ENCODE results near the gene ETS2. TPM values are rescaled to one million over a fixed set of nuclear protein-coding genes. Genes with fewer than 3 reads are reported as not detected.

The ETS2 gene
- total and polyA plus RNA-seq, 10 of the 15 experiments (the other 5 are each of a cell fraction or from before 2014, with no cell fraction given) = 0.52 to 8.6 (median 3.8) TPM

DNA sequence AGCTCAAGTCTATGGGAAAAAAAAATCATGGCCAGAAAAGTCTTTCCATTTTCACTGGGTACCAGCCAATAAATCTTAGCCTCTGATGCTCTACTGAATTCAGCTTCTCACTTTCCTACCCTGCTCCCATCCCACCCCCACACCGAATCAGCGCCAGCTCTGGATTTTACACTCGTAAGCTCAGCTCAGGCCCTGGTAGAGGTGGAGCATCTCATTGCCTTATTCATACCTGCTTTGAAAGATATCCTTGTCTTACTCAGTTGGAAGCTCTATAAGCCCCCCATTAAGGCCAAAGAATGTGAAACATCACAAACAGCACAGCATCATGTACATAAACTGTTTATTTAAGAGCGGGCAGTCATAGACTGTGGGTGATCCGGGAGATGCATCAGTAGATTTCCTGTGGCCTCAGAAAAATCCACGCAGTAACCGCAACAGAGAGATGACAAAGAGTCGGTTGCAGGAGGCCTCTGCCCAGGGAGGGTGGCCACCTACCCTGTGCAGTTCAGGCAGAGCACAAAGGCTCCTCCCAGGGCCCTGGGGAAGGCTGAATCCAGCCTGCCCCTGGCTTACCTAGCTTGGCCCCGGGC is 36.4 kb upstream of the ETS2 start:
- no peak overlapping the region for H3K4me3 ChIP-seq
- H3K36me3 ChIP-seq (ENCODE audit: control insufficient read depth in 2 of 2, insufficient read depth in 2 of 2, low read length in 1 of 2) = no peaks in the 10 kb centered on the region
- H2AFZ ChIP-seq (ENCODE audit: control insufficient read depth, low read depth, low read length) = no peak overlapping the region
- peaks cover 14% of the 10 kb centered on the region for H3K4me1 ChIP-seq (ENCODE audit: control insufficient read depth, insufficient read depth, low read length)
- H3K79me2 ChIP-seq (ENCODE audit: control insufficient read depth, insufficient read depth, low read length) = no peaks in the 10 kb centered on the region
- no peaks in the 10 kb centered on the region for H4K20me1 ChIP-seq (ENCODE audit: control insufficient read depth, insufficient read depth)
- in situ Hi-C loops (cut with MboI) = no loop called here
- RAD21 ChIA-PET (ENCODE audit: unreplicated experiment) = interaction anchor here (0.9 kb wide), 1 partner anchor 13 kb away, joined by 3 read pairs; no protein-coding TSS in a partner anchor
- no peaks in the 10 kb centered on the region for H3K27me3 ChIP-seq (replicated peaks in 1 of 2; ENCODE audit: control insufficient read depth in 2 of 2, insufficient read depth in 2 of 2, low read length in 1 of 2)
- ATAC-seq (no peak), FAIRE-seq (no peak), DNase-seq (ENCODE audit: low read depth, low spot score) (no peak)
- CTCF ChIA-PET = interaction anchor here (0.9 to 1.0 kb wide), 2 partner anchors 8 to 431 kb away, joined by 3 read pairs; no protein-coding TSS in a partner anchor
- no TSS peak for BruUV-seq (replicated peaks)
- POLR2A ChIA-PET = no interaction called here
- intact Hi-C loops (cut with micrococcal nuclease; ENCODE audit: unreplicated experiment) = no loop called here
- SMC1A ChIA-PET (ENCODE audit: uncharacterized antibody, unreplicated experiment) = interaction anchor here (1.0 to 1.7 kb wide), 5 partner anchors 8 to 38 kb away, joined by 3 to 7 read pairs (median 4); no protein-coding TSS in a partner anchor
- TF ChIP-seq ZNF384 (IDR thresholded peaks at IDR 0.05; ENCODE audit: borderline replicate concordance, low read depth, low read length) = no peak
- TF ChIP-seq MXI1 (IDR thresholded peaks at IDR 0.05; ENCODE audit: low read depth, low read length) = no peak
- TF ChIP-seq SREBF1 (IDR thresholded peaks at IDR 0.05; ENCODE audit: low read length) = no peak
- TF ChIP-seq YBX1 (IDR thresholded peaks at IDR 0.05) = no peak
- no peak for TF ChIP-seq TBL1XR1 (IDR thresholded peaks at IDR 0.05; ENCODE audit: low read depth, low read length)
- TF ChIP-seq NBN (IDR thresholded peaks at IDR 0.05) = no peak
- TF ChIP-seq GABPA (IDR thresholded peaks at IDR 0.05; ENCODE audit: low read depth) = no peak
- TF ChIP-seq RB1 (IDR thresholded peaks at IDR 0.05; ENCODE audit: borderline replicate concordance) = no peak
- TF ChIP-seq FOXK2 (IDR thresholded peaks at IDR 0.05) = no peak
- TF ChIP-seq, protein P1, sequence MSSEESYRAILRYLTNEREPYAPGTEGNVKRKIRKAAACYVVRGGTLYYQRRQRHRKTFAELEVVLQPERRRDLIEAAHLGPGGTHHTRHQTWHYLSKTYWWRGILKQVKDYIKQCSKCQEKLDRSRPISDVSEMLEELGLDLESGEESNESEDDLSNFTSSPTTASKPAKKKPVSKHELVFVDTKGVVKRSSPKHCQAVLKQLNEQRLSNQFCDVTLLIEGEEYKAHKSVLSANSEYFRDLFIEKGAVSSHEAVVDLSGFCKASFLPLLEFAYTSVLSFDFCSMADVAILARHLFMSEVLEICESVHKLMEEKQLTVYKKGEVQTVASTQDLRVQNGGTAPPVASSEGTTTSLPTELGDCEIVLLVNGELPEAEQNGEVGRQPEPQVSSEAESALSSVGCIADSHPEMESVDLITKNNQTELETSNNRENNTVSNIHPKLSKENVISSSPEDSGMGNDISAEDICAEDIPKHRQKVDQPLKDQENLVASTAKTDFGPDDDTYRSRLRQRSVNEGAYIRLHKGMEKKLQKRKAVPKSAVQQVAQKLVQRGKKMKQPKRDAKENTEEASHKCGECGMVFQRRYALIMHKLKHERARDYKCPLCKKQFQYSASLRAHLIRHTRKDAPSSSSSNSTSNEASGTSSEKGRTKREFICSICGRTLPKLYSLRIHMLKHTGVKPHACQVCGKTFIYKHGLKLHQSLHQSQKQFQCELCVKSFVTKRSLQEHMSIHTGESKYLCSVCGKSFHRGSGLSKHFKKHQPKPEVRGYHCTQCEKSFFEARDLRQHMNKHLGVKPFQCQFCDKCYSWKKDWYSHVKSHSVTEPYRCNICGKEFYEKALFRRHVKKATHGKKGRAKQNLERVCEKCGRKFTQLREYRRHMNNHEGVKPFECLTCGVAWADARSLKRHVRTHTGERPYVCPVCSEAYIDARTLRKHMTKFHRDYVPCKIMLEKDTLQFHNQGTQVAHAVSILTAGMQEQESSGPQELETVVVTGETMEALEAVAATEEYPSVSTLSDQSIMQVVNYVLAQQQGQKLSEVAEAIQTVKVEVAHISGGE (CRISPR knock-in tag; IDR thresholded peaks at IDR 0.05) = no peak
- no peak for TF ChIP-seq NFYB (IDR thresholded peaks at IDR 0.05; ENCODE audit: insufficient read depth, low read depth, low read length)
- no peak for TF ChIP-seq NFIC (IDR thresholded peaks at IDR 0.05; ENCODE audit: low read depth, low read length)
- TF ChIP-seq, protein P2, sequence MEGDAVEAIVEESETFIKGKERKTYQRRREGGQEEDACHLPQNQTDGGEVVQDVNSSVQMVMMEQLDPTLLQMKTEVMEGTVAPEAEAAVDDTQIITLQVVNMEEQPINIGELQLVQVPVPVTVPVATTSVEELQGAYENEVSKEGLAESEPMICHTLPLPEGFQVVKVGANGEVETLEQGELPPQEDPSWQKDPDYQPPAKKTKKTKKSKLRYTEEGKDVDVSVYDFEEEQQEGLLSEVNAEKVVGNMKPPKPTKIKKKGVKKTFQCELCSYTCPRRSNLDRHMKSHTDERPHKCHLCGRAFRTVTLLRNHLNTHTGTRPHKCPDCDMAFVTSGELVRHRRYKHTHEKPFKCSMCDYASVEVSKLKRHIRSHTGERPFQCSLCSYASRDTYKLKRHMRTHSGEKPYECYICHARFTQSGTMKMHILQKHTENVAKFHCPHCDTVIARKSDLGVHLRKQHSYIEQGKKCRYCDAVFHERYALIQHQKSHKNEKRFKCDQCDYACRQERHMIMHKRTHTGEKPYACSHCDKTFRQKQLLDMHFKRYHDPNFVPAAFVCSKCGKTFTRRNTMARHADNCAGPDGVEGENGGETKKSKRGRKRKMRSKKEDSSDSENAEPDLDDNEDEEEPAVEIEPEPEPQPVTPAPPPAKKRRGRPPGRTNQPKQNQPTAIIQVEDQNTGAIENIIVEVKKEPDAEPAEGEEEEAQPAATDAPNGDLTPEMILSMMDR (IDR thresholded peaks at IDR 0.05 in 2 of 3, conservative IDR thresholded peaks at IDR 0.05 in 1 of 3; ENCODE audit: control insufficient read depth in 2 of 3, extremely low read depth in 1 of 3, insufficient read depth in 1 of 3, low read depth in 3 of 3, low read length in 3 of 3) = no peak
- no peak overlapping the region for H3K4me2 ChIP-seq (ENCODE audit: control insufficient read depth, insufficient read depth)
- H3K27ac ChIP-seq (ENCODE audit: control insufficient read depth, insufficient read depth) = no peak overlapping the region
- H3K9me3 ChIP-seq (replicated peaks; ENCODE audit: control insufficient read depth, insufficient read depth, low read length) = peaks cover 6% of the 10 kb centered on the region; the same call in 2 of the 3 replicates
- no peak overlapping the region for H3K9ac ChIP-seq (ENCODE audit: control insufficient read depth, insufficient read depth, low read length)
- 66% methylated on average over 9 of the region's 9 CpGs for WGBS (ENCODE audit: insufficient coverage, insufficient replicate concordance, low lambda C conversion rate, missing lambda C conversion rate)
